CD4-positive, alpha-beta T cell treated with Interleukin-1 beta for 1 hour (primary cell): Measurements from ENCODE around the gene FAM47E.

Experiments used
- DNase-seq, 2 donors: peaks; one replicate each; pipeline ENCODE4 v3.0.0-alpha.2; 2020 to 2022

Gene FAM47E

GRCh38 chr4:76305033-76305687 lies 53.6 kb downstream of the FAM47E start:
- no peak for DNase-seq

GRCh38 chr4:76305971-76306881 lies 54.7 kb downstream of the FAM47E start, which contains the start of gene STBD1:
Gene STBD1 (plus strand): TSS chr4:76306733. CDS start chr4:76306770, 37 bp downstream.
- peak; percentile 17 to 23 for DNase-seq

DNA sequence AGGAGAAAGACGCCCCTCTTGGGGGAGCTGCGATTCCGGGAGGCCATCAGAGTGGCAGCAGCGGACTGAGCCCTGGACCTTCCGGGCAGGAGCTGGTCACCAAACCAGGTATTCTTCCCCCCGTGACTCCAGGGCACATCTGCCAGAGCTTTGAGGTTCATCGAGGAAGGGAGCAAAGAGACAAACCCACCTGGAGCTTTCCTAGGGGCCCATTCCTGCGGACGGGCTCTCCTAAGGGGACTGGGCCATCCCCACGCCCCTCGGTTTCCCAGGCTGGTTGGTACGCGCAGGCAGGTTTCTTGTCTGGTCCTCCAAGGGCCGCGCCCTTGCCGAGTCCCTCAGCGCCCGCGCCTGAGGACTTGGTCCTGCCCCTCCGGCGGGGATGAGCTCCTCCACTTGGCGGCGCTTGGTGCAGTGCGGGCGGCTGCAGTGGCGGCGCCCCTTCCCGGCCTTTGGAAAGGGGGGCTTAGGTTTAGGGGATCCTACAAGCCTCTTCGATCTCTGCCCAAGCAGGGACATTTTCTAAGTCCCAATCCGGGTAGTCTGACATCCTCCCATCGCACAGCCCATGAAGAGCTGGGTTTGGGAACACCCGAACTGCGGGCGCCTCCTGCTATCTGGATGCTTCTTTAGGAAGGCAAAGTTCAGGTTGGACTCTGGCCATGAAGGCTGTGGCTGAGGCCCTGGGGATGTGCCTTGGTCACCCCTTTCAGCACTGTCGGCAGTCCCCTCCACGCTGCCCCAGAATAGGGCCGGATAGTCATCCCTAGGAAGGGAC lies 55.5 kb downstream of the FAM47E start:
- peak in 1 of 2 donors; percentile 11 for DNase-seq

GRCh38 chr4:76307660-76308014 lies 56.1 kb downstream of the FAM47E start:
- DNase-seq = no peak

DNA sequence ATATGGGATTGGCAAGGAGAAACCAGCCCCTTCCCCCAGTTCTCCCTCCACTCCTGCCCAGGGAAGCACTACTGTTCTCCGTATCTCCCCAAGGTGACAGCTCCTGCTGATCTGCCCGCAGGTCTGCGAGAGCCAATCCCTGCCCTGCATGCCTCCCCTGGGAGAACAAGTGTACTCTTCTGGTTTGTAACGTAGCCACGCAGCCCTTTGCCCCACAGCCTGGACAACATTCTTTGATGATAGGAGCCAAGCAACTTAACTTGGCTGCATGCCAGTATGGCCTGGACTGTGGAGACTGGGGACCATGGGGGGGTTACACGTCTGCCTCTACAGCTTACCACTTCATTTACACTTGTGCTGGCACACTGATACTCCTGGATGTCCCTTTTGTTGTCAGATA lies 57.0 kb downstream of the FAM47E start:
- DNase-seq = no peak

DNA sequence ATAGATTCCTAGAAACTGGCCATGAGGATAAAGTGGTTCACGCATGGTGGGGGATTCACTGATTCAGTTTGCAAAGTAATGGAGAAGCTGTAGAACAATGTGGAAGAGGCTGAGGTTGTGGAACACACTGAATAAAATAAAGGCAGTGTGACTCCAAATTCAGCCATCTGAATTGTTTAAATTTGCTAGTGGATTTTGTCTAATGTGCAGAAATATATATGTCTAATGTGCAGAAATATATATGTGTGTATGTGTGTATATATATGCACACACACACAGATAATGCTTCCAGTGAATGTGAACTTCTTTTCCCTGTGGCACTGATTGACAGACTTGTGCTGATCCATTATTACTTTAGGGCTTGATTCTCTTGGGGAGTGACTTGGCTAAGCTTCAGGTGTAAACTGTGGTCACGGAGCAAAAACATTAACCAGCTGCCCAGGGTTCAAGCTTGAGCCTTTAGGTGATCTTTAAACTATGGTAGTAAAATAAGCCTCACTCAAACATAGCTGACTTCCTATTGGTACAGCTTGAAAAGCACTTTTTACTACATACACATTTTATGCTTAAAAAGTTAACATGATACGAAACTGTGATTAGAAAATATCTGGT lies 58.5 kb downstream of the FAM47E start:
- DNase-seq = no peak

- DNase-seq = no peak
Observed at GRCh38 chr4:76310683-76311082, 59.2 kb downstream of the FAM47E start.

DNA sequence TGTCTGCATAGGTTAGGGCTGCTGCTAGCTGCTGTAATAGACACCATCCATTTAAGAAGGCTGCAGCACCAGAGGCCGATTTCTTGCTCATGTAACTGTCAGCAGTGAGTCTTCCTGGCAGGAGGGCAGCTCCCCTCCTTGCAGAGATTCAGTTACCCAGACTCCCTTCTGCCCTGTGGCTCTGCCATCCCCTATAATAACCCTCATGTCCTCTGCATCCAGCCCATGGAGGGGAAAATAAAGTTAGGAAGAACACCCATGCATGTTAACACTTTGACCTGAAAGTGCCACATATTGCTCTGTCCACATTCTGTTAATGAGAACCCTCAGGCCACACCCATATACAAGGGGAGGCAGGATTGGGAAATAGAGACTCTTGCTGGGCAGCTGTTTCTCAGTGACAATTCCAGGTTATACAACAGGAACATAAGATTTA lies 60.4 kb downstream of the FAM47E start:
- DNase-seq = no peak

- DNase-seq = no peak
Observed at GRCh38 chr4:76312457-76312856, 60.9 kb downstream of the FAM47E start.

DNA sequence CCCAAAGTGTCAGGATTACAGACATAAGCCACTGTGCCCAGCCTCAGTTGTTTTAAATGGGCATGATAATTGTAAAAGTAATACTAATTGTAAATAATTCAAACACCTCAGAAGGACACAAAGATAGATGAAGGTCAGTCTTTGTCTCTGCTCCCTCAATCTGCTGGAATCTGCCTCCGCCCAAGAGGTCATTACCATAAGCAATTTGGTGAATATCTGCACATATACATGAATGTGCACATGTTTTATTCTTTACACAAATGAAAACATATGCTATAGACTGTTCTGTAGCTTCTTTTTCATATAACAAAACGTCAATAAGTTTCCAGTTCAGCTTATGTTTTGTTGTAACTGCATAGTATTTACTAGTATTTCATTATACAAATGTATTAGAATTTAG lies 62.0 kb downstream of the FAM47E start:
- no peak for DNase-seq

DNA sequence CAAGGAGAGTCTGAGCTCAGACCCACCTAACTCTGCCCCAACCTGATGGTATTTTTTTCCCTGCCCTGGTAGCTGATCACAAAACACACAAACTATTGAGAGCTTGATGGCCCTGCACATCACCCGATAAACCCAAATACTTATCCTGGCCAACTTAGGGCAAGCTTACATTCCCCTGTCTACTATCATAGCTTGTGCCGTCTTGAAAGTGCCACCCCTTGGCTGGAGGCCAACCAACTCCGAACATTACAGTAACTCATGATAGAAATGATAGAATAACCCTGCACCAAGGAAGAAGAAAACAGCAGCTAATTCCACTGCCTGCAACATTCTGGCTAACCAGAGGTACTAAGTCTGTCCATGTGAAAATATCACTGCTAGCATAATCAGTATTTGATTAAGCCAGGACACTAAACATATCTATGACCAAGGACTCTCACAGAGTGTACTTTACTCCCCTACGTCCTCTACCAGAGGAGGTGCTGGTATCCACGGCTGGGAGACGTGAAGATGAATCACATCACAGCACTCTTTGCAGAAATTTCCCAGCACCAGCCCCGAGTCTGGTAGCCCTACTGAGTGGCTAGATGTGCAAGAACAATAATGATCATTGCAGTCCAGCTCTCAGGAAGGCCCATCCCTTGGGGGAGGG lies 63.9 kb downstream of the FAM47E start:
- no peak for DNase-seq

GRCh38 chr4:76316131-76316530 lies 64.6 kb downstream of the FAM47E start:
- no peak for DNase-seq

GRCh38 chr4:76322236-76322635 lies 70.7 kb downstream of the FAM47E start:
- DNase-seq = no peak

DNA sequence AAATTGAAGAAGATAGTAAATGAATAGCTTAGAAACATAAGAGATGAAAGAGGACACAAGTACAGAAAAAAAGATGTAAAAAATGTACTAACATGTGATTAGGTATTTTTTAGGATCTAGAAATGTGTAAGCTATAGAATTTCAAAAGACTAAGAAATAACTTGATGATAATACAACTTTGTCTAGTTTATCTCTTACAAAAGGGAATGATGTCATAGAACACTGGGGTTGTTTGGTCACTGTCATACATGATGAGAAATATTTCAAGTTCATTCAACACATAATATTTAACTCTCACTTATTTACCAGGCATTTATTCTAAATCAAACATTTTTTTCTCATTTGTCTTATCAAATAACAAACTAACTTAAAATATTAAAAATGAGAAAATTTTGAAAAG lies 73.6 kb downstream of the FAM47E start:
- no peak for DNase-seq

- DNase-seq = no peak
Observed at GRCh38 chr4:76326515-76326914, 75.0 kb downstream of the FAM47E start.
